ENCODE results near the gene FAM210B.

GRCh38 chr20:56392881-56393482 is 34.2 kb downstream of the FAM210B start:
- TF ChIP-seq EZH2phosphoT487 (conservative IDR thresholded peaks at IDR 0.05; ENCODE audit: low read length) (no peak), CTCF (IDR thresholded peaks at IDR 0.05; ENCODE audit: insufficient read depth, low read length, poor library complexity, severe bottlenecking) (no peak)
